Loucy (cell line): Measurements from ENCODE around the gene SLC12A1.
"Not testable (repeated sequence)": the region's sequence is repeated elsewhere in the genome, so short reads cannot be mapped to it uniquely, and the experiment has no call there.

Source experiments
- EZH2phosphoT487 ChIP-seq: fragments of 200-600 bp; IDR thresholded peaks from 2 replicates; pipeline ENCODE4 v1.6.1; 2018; ENCODE audit warnings: antibody characterized with exemption, mild to moderate bottlenecking, moderate library complexity, borderline replicate concordance
- TF ChIP-seq, protein P1 (sequence below): fragments of 200-600 bp; sonication (generic); conservative IDR thresholded peaks from 2 replicates; pipeline ENCODE4 v1.5.1; 2014; ENCODE audit warnings: mild to moderate bottlenecking, antibody characterized with exemption, low read length

DNA sequence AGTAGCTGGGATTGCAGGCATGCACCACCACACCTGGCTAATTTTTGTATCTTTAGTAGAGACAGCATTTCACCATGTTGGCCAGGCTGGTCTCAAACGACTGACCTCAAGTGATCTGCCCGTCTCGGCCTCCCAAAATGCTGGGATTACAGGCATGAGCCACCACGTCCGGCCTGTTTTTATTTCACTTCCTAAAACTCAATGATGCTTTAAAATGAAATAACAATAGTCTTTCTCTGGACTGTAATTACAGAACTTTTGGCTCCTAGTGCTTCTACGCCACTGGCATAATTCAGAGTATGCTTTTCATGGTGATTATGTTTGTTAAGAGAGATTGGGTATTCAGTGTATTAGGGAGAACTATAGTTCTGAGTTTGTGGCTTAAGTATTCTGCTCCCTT lies 120.1 kb downstream of the SLC12A1 start:
- TF ChIP-seq, protein P1, sequence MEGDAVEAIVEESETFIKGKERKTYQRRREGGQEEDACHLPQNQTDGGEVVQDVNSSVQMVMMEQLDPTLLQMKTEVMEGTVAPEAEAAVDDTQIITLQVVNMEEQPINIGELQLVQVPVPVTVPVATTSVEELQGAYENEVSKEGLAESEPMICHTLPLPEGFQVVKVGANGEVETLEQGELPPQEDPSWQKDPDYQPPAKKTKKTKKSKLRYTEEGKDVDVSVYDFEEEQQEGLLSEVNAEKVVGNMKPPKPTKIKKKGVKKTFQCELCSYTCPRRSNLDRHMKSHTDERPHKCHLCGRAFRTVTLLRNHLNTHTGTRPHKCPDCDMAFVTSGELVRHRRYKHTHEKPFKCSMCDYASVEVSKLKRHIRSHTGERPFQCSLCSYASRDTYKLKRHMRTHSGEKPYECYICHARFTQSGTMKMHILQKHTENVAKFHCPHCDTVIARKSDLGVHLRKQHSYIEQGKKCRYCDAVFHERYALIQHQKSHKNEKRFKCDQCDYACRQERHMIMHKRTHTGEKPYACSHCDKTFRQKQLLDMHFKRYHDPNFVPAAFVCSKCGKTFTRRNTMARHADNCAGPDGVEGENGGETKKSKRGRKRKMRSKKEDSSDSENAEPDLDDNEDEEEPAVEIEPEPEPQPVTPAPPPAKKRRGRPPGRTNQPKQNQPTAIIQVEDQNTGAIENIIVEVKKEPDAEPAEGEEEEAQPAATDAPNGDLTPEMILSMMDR, result not testable (repeated sequence)
- not testable (repeated sequence) for TF ChIP-seq EZH2phosphoT487
